HG03460 (cell line): ENCODE results near the gene ZSCAN5C.
"Not testable (repeated sequence)": the region's sequence is repeated elsewhere in the genome, so short reads cannot be mapped to it uniquely, and the experiment has no call there.

Source experiments
- ATAC-seq: cut with Tn5 transposase; IDR thresholded peaks from one replicate; pipeline ENCODE4 v1.9.1; 2021; ENCODE audit not compliant: unreplicated experiment

ZSCAN5C gene

DNA sequence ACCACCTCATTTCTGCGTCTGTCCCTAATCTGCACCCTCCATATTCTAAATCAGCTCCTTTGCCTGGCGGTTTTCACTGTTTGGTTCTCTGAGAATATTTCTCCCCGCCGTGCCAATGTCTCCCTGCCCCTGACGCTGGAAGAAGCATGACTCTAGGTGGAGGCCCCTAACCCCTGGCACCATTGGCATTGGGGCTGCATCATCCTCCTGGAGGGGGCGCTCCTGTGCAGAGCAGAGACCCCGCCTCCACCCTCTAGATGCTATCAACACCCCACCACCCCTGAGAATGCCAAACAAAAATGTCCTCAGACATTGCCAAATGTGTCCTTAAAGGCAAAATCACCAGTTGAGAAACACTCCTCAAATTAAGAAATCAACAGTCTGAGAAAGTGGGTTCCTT lies 11.0 kb upstream of the ZSCAN5C start:
- ATAC-seq: no peak

DNA sequence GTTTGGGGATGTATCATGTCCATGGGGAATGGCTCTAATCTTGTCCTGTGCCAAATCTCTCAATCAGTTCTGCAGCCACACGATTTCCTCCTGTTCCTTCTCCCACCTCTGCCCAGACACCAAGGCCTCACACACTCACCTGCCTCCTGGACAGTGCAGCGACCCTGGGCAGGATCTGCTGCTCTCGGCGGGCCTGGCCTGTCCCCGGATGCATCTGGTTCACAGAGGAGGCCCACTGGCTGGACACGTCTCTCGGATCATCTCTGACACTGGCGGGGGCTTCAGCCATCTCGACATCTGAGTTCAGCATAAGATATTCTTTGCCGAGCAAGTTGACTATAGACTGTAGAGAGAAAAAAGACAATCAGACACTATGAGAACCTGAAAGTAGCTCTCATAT lies 10.4 kb upstream of the ZSCAN5C start:
- ATAC-seq: no peak

DNA sequence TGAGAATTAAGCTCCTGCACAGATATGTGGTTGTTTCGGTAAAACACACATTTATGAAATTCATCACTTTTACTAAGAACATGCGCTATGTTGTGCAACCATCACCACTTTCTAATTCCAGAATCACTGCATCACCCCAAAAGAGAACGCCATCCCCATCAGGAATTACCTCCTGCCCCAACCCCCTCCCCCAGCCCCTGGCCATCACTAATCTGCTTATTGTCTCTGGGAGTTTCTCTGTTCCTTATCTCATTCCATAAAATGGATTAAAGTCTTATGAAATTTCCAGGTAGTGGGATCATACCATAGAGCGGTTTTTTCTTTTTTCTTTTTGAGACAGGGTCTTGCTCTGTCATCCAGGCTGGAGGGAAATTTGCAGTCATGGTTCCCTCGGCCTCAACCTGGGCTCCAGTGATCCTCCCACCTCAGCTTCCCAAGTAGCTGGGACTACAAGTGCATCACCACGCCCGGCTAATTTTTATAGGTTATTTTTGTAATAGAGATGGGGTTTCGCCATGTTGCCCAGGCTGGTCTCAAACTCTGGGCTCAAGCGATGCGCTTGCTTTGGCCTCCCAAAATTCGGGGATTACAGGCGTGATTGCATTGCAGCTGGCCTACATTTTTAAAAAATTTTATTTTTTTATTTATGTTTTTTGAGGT lies 8.0 kb upstream of the ZSCAN5C start:
- no peak for ATAC-seq

DNA sequence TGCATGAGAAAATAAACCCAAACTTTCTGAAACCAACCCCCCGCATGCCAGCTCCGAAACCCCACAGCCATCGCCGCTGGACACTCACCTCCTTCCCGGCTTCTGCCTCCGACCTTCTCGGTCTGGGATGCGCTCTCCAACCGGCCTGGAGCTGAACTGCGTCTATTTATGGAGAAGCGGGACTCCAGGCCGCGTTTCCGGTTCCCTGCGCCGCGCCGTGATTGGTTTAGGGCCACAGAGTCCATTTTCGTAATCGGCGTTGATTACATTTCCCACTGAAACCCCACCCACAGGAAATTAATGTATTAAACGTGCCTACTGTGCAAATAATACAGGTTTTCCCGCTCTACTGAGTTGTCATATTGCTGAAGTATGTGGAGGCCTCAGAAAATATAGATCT lies 4.4 kb upstream of the ZSCAN5C start, which contains the start of gene ZSCAN5B:
Gene ZSCAN5B (minus strand): TSS at position 138 of the 400 bp plus-strand sequence. CDS start 4,731 bp downstream, outside the sequence.
- not testable (repeated sequence) for ATAC-seq

DNA sequence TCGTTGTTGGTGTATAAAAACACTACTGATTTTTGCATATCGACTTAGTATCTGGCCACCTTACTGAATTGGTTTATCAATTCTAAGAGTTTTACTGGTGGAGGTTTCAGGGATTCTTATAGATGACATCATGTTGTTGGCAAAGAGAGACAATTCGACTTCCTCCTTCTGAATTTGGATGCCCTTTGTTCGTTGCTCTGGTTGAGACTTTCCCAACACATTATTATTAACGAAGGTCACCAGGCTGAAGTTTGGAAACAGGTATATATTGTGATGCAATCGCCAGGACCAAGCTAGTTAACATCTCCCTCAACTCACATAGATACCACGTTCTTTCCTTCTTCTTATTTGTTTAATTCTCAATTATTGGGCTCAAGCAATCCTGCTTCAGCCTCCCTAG lies 2.4 kb upstream of the ZSCAN5C start:
- ATAC-seq: no peak

DNA sequence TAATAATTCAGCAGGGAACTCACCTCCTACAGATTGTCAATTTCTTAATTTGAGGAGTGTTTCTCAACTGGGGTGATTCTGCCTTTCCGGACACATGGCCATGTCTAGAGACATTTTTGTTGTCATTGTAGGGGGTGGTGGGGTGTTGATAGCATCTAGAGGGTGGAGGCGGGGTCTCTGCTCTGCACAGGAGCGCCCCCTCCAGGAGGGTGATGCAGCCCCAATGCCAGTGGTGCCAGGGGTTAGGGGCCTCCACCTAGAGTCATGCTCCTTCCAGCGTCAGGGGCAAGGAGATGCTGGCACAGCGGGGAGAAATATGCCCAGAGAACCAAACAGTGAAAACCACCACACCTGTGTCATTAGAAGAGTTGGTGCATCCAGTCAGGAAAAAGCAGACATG lies 5.5 kb downstream of the ZSCAN5C start:
- ATAC-seq: not testable (repeated sequence)

DNA sequence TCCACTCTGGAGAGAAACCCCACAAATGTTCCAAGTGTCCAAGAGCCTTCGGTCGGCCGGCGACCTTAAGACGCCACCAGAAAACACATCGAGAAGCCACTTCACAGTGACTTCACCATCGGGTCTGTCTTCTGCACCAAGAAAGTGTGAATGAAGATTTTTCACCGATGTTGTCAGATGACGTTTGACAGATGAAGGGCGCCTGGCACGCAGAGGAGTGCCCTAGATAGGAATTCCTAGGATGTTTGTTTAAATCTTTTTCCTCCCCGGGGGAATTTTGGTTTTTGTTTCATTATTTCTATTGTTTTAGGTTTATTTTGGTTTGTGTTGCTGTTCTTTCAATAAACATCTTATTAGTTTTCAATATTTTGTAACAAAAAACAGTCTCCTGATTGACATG lies 7.0 kb downstream of the ZSCAN5C start:
- no peak for ATAC-seq

DNA sequence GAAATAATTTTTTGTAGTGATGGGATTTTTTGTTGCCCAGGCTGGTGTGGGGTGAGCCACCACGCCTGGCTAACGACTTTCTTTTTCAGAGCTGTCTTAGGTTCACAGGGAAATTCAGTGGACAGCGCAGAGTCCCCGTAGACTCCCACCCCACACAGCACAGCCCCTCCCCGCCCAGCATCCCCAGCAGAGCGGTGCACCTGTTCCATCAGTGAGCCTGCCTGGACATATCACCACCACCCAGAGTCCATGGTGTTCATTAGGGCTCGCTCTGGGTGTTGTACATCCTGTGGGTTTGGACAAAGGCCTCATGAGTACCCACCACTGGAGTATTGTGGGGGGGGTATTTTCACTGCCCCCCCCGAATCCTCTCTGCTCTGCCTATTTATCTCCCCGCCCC lies 8.0 kb downstream of the ZSCAN5C start:
- not testable (repeated sequence) for ATAC-seq

DNA sequence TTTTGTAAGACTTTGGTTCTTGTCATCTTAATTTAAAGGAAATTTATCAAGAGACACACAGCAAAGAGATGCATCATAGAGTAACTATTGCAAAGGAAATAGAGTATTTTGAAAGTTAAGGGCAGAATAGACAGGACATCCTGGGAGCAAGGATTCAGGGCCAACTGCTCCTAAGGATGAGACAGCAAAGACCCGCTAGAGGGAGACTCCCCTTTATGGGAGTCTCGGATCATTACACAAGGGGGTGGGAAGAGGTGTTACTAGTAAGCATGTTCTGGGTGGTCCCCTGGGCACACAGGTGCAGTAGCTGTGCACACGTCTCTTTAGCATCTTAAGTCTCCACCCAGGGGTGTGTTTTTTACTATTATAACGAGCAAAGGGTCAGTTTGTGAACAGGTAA lies 9.6 kb downstream of the ZSCAN5C start:
- no peak for ATAC-seq

DNA sequence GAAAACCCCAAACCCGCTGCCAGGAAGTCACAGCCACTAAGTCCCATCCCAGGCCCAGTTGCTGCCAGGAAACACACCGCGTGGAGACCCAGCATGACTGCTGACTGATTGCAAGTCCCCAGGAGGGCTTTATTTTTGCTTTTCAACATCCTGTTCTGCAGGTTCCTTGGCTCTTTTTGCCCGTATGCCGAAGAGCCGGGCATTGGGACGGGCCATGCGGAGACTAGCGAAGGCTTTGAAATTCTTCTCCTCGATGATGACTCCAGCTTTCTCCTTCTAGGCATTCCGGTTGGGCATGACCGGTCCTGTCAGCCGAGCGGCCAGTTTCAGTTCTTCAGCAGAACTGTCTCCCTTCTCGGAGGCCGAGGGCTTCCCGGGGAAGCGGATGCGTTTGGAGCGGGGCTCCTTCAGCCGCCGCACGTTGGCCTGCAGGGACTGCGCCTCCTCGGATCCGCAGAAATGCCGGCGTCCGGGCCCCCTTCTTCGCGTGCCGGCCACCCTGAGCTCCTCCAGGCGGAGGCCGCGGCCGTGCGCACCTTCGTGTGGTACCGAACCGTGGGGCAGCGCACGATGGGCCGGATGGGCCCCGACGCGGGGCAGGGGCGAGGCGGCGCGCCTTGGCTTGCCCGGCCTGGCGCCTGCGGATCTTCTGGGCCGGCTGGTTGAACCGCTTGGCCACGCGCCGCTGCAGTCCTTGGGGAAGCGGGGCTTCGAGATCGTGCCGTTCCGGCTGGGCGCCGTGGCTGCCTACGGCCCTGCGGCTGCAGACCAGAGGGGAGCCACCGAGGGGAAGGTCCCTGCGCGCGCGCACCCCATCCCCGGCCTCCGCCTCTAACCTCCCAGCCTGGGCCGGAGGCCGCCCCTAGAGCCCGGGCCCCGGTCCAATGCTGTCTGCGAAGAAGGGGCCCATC lies 15.2 kb downstream of the ZSCAN5C start:
- ATAC-seq: no peak

DNA sequence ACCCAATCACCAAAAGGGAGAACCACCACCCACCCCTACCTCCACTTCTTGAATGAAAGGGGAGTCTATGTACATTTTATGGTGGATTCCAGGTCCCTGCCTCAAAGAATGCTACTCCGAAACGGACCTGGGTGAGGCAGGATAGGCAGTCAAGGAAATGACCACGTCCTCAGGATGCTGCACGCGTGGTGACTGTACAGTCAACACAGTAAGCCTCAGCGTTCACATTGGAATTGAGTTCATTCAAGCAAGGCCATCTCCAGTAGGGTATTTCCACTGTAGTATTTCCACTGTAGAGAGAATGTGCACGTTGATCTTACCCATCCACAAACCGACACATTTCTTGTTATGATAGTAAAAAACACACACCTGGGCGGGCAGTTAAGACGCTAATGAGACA lies 16.9 kb downstream of the ZSCAN5C start:
- ATAC-seq: no peak

DNA sequence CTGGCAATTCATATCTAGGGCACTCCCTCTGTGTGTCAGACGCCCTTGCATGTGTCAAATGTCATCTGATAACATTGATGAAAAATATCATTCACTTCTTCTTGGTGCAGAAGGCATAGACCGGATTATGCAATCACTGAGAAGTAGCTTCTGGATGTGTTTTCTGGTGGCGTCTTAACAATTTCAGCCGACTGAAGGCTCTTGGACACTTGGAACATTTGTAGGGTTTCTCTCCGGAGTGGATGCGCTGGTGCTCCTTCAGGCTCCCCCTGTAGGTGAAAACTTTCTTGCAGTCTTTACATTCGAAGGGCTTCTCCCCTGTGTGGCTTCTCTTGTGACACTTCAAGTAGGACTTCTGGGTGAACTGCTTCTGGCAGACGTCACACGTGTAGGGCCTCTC lies 19.4 kb downstream of the ZSCAN5C start:
- ATAC-seq: not testable (repeated sequence)

DNA sequence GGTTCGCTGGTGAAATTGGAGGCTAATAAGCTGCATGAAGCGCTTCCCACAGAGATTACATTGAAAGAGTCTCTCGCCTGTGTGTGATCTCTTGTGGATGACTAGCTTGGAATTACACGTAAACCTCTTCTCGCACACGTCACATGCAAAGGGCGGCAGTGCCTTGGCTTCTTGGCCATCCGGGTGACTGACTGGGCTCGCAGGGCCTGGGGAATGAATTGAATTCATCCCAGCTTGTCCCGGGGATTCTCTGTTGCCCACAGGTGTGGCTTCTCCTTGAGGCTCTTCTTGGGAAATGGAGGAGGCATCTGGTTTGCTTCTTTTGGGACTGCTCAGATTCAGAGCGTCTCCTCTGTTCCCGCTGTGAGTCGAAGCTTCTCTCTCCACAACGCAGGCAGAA lies 19.8 kb downstream of the ZSCAN5C start:
- no peak for ATAC-seq

DNA sequence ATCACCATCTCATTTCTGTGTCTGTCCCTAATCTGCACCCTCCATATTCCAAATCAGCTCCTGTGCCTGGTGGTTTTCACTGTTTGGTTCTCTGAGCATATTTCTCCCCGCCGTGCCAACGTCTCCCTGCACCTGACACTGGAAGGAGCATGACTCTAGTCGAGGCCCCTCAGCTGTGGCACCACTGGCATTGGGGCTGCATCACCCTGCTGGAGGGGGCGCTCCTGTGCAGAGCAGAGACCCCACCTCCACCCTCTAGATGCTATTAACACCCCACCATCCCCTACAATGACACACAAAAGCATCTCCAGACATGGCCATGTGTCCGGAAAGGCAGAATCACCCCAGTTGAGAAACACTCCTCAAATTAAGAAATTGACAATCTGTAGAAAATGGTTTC lies 20.8 kb downstream of the ZSCAN5C start:
- no peak for ATAC-seq

DNA sequence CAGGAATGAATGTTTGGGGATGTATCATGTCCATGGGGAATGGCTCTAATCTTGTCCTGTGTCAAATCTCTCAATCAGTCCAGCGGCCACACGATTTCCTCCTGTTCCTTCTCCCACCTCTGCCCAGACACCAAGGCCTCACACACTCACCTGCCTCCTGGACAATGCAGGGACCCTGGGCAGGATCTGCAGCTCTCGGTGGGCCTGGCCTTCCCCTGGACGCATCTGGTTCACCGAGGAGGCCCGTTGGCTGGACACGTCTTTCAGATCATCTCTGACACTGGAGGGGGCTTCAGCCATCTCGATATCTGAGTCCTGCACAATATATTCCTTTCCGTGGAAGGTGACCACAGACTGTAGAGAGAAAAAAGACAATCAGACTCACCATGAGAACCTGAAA lies 21.4 kb downstream of the ZSCAN5C start:
- no peak for ATAC-seq

DNA sequence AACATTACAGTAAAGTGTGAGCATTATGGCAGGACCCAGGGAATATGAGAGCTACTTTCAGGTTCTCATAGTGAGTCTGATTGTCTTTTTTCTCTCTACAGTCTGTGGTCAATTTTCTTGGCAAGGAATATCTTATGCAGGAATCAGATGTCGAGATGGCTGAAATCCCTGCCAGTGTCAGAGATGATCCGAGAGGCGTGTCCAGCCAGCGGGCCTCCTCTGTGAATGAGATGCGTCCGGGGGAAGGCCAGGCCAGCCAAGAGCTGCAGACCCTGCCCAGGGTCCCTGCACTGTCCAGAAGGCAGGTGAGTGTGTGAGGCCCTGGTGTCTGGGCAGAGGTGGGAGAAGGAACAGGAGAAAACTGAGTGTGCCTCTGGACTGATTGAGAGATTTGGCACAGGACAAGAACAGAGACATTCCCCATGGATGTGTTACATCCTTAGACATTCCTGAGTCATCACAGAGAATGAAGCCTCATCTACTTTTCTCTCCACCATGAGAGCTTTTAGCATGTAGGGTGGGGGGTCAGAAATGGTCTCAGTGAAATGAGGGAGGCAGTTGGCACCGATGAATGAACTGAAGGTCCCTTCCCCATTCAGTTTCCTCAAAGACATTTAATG lies 43.2 kb downstream of the ZSCAN5C start:
- no peak for ATAC-seq

DNA sequence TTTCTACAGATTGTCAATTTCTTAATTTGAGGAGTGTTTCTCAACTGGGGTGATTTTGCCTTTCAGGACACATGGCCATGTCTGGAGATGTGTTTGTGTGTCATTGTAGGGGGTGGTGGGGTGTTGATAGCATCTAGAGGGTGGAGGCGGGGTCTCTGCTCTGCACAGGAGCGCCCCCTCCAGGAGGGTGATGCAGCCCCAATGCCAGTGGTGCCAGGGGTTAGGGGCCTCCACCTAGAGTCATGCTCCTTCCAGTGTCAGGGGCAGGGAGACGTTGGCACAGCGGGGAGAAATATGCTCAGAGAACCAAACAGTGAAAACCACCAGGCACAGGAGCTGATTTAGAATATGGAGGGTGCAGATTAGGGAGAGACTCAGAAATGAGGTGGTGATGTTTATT lies 43.7 kb downstream of the ZSCAN5C start:
- ATAC-seq: not testable (repeated sequence)

DNA sequence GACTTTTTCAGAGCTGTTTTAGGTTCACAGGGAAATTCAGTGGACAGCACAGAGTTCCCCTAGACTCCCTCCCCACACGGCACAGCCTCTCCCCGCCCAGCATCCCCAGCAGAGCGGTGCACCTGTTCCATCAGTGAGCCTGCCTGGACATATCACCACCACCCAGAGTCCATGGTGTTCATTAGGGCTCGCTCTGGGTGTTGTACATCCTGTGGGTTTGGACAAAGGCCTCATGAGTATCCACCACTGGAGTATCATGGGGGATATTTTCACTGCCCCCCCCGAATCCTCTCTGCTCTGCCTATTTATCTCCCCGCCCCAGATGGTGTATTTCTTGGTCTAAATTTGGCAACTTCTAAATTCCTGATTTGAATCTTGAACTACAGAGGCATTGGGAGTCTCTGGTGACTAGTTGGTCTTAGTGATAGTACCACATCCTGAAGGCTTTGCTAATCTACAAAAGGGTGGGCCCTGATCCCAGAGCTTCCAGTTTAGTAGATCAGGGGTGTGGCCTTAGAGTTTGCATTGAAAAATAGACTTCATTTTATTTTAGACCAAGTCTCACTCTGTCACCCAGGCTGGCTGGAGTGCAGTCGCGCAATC lies 46.8 kb downstream of the ZSCAN5C start:
- not testable (repeated sequence) for ATAC-seq

DNA sequence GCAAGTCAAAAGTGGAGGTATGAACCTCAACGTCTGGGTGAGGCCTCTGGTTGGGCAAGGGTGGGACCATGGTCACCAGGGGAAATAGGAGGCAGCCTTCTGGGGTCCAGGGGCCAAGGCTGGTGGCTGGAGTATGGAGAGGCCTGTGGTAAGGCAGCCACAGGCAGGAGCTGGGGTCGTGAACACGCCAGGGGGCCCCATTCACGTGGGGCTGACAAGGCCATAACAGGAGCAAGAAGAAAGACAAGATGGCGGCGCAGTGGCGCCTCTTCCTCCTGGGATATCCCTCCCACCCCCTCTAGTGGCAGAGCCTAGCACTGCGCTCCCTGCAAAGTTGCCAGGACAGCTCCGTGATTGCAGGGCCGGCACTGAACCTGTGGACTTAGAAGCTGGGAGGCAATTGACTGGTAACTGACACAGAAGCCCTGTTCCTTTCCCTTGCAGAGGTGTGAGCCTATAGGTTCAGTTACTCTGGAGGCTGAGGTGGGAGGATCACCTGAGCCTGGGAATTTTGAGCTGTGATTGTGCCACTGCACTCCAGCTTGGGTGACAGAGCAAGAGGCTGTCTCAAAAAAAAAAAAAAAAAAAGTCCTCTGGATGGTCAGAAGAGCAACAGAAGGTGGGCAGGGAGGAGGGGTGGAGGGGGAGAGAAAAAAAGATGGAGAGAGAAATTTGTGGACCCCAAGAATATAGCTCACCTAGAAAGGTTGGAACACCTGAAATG lies 50.8 kb downstream of the ZSCAN5C start:
- no peak for ATAC-seq

DNA sequence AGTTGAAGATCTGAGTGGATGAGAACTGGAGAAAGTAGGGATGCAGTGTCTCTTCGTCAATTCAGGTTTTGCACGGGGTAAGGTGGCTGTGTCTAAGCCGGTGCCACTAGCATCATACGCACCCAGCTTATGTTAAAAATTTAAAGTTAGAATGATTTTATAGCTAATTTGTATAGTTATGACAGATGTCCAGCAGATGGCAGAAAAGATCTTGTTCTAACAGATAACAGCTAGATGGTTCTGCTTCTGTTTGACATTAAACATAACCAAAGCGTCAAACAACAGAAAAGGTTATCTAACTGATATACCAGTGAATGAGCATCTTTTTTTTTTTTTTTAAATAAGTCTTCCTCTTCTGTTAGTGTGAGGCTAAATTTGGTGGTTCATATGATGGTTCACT lies 51.7 kb downstream of the ZSCAN5C start:
- no peak for ATAC-seq

DNA sequence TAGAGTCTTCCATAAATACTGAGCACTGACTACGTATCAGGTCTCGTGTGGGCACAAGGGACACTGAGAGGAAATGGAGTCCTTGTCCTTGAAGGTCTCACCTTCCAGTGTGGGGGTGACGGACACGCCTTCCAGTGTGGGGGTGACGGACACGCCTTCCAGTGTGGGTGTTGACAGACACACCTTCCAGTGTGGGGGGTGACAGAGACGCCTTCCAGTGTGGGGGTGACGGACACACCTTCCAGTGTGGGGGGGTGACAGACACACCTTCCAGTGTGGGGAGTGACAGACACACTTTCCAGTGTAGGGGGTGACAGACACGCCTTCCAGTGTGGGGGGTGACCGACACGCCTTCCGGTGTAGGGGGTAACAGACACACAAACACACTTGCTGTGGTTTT lies 56.2 kb downstream of the ZSCAN5C start:
- ATAC-seq: no peak
